Fibroblast of villous mesenchyme (primary cell): Measurements from ENCODE around the gene SCAANT1. TPM values are rescaled to one million over a fixed set of nuclear protein-coding genes. Genes with fewer than 3 reads are reported as not detected.

ENCODE experiments used
- DNase-seq: peaks from one replicate; pipeline ENCODE4 v3.0.0-alpha.2; 2010; ENCODE audit warnings: low read depth
- H3K4me3 ChIP-seq: 2 replicates; pipeline ENCODE4 v1.5.1; 2011; ENCODE audit warnings: low read depth, mild to moderate bottlenecking, low read length
- total RNA-seq: library from RNA; depleted of rRNA; stranded (reverse); fragments of >200 nt; gene quantifications from 2 replicates; pipeline ENCODE4 v1.2.3, GENCODE V29; 2012
- TF ChIP-seq, protein P1 (sequence below): IDR thresholded peaks from 2 replicates; pipeline ENCODE4 v1.5.1; 2012; ENCODE audit warnings: low read depth, mild to moderate bottlenecking, low read length; ENCODE audit not compliant: insufficient read depth

The SCAANT1 gene
- total RNA-seq, 1 donor: not detected

DNA sequence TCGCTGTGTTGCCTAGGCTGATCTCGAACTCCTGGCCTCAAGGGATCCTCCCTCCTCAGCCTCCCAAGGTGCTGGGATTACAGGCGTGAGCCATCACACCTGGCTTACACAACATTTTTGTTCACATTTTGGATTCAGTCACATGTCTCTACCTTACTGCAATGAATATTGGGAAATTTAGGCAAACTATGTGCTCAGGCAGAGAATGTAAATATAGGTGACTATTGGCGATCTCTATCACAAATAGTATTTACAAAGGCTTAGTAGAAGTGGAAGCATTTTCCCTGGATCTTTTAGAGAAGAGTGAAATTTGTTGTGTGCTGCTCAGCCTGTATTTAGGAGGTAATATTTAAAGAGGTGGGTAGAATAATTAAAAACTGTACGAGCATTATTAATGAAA lies 20.7 kb downstream of the SCAANT1 start:
- no peak overlapping the region for H3K4me3 ChIP-seq

DNA sequence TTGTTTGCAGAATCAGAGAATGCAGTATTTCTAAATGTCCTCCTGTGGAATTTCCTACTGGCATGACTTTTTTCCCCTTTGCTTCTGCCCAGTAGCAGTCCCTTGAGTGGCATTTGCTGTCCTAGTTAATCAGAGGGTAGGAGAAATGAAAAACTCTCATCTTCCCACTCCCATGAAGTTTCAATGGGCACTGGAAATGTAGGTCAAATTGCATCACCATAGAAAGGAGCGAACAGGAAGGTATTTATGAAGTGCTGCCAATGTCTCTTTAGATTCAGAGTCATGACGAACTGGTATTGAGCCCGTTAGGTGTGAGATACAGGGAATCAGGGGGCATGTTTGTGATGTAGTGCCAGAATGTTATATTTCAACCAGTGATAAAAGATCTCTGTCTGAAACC lies 25.3 kb downstream of the SCAANT1 start:
- TF ChIP-seq, protein P1, sequence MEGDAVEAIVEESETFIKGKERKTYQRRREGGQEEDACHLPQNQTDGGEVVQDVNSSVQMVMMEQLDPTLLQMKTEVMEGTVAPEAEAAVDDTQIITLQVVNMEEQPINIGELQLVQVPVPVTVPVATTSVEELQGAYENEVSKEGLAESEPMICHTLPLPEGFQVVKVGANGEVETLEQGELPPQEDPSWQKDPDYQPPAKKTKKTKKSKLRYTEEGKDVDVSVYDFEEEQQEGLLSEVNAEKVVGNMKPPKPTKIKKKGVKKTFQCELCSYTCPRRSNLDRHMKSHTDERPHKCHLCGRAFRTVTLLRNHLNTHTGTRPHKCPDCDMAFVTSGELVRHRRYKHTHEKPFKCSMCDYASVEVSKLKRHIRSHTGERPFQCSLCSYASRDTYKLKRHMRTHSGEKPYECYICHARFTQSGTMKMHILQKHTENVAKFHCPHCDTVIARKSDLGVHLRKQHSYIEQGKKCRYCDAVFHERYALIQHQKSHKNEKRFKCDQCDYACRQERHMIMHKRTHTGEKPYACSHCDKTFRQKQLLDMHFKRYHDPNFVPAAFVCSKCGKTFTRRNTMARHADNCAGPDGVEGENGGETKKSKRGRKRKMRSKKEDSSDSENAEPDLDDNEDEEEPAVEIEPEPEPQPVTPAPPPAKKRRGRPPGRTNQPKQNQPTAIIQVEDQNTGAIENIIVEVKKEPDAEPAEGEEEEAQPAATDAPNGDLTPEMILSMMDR: no peak
- H3K4me3 ChIP-seq: no peak overlapping the region
- no peak for DNase-seq

More for the DNA sequence above, 20.7 kb downstream of the SCAANT1 start:
- TF ChIP-seq, protein P1: no peak
- DNase-seq: no peak

DNA sequence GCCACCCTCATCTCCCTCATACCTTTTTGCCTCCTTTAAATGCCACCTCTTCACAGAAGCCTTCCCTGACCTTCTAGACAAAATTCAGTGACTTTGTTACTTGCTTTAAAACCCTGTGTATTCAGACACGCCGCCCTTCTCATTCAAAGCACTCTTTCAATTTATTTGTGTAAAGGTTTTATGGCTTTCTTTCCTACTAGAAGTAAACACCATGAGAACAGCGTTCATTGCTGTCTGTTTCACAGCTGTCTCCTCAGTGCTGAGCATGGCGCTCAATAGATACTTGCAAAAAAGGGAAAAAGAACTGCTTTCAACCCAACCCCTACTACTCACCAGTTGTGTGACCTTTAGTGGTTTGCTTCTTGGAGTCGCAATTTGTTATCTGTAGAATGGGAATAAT lies 31.5 kb downstream of the SCAANT1 start:
- H3K4me3 ChIP-seq: no peak overlapping the region
- TF ChIP-seq, protein P1: no peak
- DNase-seq: no peak

DNA sequence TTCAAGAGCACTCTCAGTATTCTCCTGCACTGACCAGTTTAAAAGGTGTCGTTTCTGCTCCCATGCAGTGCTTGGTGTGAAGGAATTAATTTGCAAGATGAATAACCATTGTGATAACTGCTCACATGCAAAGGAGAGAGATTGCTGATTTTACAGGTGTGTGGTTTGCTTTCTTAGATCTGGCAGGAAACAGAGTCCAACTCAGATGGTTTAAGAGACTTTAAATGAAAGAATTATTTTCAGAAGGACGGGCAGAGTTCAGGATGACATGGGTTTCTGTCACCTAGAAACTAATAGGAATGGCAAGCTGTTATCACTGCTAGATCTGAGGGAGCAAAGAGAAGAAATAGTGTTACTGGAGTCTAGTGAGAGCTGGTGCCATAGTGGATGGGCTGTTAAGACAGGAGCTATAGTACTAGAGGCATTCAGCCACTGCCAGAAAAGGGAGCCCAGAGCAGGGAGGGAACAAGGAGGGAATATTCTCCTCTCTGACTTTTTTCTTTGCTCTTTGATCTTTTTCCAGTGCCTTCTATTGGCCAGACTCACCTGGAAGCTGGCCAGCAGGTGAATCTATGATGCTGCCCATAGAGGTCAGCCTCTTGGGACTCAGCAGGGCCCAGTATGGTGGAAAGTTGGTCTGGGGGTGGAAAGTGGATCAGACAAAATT lies 33.7 kb downstream of the SCAANT1 start:
- no peak for DNase-seq
- TF ChIP-seq, protein P1: no peak
- no peak overlapping the region for H3K4me3 ChIP-seq

DNA sequence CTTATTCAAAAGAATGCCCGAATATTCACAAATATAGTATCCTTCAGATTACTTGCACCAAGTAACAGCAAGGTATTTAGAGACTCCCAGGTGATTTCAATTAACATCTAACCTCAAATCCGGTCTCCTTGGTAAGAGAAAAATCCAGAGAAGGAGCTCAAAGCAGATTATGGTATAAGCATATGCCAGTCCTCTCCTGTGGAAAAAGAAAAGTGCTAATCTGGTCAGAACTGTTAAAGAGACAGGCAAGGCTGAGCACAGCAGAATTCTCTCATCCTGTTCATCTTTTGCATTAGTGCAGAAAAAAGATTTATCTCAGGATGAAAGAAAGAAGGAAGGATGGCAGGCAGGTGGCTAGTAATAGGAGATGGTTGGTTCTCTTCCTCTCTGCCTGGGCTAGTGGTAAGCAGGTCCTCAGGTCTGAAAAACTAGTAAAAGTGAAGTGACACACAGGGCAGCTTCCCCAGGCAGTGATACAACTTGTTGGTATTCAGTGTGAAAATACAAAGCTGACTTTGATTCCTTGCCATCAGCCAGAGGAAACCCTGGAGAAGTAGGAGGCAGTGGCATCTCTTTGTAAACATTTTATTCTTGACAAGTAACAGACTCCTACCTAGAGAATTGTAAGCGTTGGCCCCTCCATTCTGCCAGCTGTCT lies 34.3 kb downstream of the SCAANT1 start:
- H3K4me3 ChIP-seq: no peak overlapping the region
- TF ChIP-seq, protein P1: no peak
- DNase-seq: no peak

DNA sequence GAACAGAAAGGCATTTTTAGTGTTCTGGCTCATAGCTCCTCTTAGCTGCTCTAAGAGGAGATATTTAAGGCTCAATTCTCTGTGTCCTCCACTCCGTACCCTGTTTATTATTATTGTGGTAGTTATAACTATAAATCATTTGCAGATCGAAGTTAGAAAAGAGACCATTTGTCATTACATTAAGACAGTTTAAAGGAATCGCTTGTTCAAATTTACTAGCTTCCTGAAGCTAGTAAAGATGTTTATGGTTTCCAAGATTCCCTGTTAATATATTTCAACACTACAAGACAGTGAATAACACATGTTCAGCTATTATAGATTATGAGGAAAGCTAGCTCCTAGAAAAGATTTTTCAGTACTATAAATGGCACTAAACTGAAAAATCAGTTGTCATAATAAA lies 35.9 kb downstream of the SCAANT1 start:
- TF ChIP-seq, protein P1: no peak
- peak; percentile 71 for DNase-seq
- H3K4me3 ChIP-seq: no peak overlapping the region
